OCI-LY3 (cell line): Measurements from ENCODE around the gene IQCE.

ENCODE experiments used
- CTCF ChIP-seq: fragments of 200-600, 300-600 bp; sonication (generic); IDR thresholded peaks from 2 replicates; pipeline ENCODE4 v1.5.1; 2014; ENCODE audit warnings: antibody characterized with exemption, low read length, low read depth
- EZH2phosphoT487 ChIP-seq: fragments of 200-600 bp; shearing (Covaris generic); IDR thresholded peaks from 2 replicates; pipeline ENCODE4 v1.6.1; 2018; ENCODE audit warnings: antibody characterized with exemption, mixed run types, low read depth

DNA sequence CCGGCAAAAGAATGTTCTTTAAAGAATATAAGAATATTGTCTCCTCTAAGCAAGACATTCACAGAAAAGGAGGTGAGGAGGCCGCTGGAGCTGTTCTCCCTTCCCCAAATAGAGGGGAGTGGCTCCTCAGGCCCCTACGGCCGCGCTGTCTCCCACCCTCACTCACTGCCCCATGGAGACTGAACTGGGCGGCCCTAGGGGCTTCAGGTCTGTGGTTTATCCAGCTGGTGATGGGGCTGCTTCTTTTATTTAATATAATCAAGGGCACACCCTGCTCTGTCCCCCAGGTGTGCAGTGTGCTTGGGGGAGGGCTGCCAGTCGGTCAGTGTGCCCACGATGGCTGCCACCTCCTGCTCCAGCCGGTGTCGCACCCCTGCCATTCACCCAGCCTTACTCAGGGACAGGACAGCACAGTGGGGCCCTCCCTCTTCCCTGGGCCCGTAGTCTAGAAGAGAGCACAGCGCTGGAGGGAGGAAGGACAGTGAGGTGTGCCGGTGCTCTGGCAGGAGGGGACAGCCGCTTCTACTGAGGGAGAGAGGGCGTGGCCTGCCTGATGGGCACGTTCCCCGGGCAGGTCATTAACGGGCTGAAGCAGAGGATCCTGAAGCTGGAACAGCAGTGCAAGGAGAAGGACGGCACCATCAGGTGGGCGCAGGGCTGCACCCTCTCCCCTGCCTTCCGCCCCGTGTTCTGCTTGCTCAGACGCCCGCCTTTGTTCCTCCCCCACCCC, 23.4 kb downstream of the IQCE start:
- TF ChIP-seq CTCF (no peak), EZH2phosphoT487 (no peak)
